Neural progenitor cell (in vitro differentiated cells): ENCODE measurements around the gene ACOXL.
"Not testable (repeated sequence)": the region's sequence is repeated elsewhere in the genome, so short reads cannot be mapped to it uniquely, and the experiment has no call there.

Experiments
- EZH2phosphoT487 ChIP-seq: fragments of 200-600 bp; sonication (generic); IDR thresholded peaks from 2 replicates; pipeline ENCODE4 v1.6.1; 2017; ENCODE audit warnings: antibody characterized with exemption
- TF ChIP-seq, protein P1 (sequence below): fragments of 200-600 bp; sonication (generic); IDR thresholded peaks from 2 replicates; pipeline ENCODE4 v1.5.1; 2017; ENCODE audit warnings: antibody characterized with exemption, mild to moderate bottlenecking

DNA sequence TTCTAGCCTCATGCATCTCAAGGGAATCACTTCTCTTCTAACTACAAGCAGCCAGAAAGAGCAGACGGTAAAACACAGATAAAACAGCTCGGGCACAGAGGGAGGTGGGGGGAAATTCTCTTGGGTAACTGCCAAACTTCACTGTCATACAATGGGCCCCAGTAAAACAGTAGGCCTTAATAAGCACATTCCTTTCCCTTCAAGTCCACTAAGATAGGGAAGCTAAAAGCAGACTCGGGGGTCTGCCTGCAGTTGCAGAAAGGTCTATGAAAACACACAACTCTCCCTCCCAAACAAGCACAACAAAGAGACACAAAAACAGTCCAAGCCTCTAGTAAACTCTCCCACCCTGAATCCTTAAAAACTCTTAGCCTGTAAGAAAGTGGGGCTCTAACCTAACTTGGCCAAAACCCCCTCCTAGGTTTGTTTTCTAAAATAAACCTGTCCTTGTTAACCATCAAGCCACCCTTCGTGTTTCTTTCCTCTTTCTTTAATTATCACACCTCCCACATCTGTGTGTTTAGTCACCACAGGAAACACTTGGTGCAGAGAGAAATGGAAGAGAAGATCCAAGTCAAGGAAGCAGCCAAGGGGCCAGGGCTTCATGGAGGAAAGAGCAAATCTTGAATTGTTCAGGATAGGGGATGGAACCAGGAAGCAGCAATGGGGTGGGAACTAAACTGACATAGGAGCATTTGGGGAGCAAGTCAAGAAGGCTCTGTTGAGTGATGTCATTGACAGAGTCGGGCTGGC, 37.1 kb upstream of the ACOXL start:
- TF ChIP-seq, protein P1, sequence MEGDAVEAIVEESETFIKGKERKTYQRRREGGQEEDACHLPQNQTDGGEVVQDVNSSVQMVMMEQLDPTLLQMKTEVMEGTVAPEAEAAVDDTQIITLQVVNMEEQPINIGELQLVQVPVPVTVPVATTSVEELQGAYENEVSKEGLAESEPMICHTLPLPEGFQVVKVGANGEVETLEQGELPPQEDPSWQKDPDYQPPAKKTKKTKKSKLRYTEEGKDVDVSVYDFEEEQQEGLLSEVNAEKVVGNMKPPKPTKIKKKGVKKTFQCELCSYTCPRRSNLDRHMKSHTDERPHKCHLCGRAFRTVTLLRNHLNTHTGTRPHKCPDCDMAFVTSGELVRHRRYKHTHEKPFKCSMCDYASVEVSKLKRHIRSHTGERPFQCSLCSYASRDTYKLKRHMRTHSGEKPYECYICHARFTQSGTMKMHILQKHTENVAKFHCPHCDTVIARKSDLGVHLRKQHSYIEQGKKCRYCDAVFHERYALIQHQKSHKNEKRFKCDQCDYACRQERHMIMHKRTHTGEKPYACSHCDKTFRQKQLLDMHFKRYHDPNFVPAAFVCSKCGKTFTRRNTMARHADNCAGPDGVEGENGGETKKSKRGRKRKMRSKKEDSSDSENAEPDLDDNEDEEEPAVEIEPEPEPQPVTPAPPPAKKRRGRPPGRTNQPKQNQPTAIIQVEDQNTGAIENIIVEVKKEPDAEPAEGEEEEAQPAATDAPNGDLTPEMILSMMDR = not testable (repeated sequence)
- not testable (repeated sequence) for TF ChIP-seq EZH2phosphoT487
